NCI-H510A (cell line): ENCODE results near the gene LAMA5.

Source experiments
- DNase-seq: peaks from one replicate; lab custom pipeline; 2025; lab: John Stamatoyannopoulos, UW

LAMA5 gene

GRCh38 chr20:62403331-62403730 lies 36.2 kb upstream of the LAMA5 start:
- DNase-seq: no peak

GRCh38 chr20:62402456-62403150 lies 35.5 kb upstream of the LAMA5 start:
- no peak for DNase-seq

- no peak for DNase-seq
Observed at GRCh38 chr20:62401331-62401779, 34.2 kb upstream of the LAMA5 start.

GRCh38 chr20:62400541-62400940 lies 33.4 kb upstream of the LAMA5 start:
- no peak for DNase-seq

- DNase-seq: peak; percentile 69
Observed at GRCh38 chr20:62400021-62400420, 32.9 kb upstream of the LAMA5 start.

GRCh38 chr20:62398120-62398821 lies 31.2 kb upstream of the LAMA5 start:
- no peak for DNase-seq

GRCh38 chr20:62396367-62397239 lies 29.5 kb upstream of the LAMA5 start:
- DNase-seq: no peak

GRCh38 chr20:62395311-62396242 lies 28.5 kb upstream of the LAMA5 start:
- DNase-seq: no peak

GRCh38 chr20:62394248-62395245 lies 27.4 kb upstream of the LAMA5 start:
- DNase-seq: no peak

GRCh38 chr20:62393830-62394229 lies 26.7 kb upstream of the LAMA5 start:
- DNase-seq: no peak

- no peak for DNase-seq
Observed at GRCh38 chr20:62393335-62393665, 26.2 kb upstream of the LAMA5 start.

- no peak for DNase-seq
Observed at GRCh38 chr20:62392621-62393334, 25.7 kb upstream of the LAMA5 start.

- DNase-seq: no peak
Observed at GRCh38 chr20:62392077-62392418, 24.9 kb upstream of the LAMA5 start.

- DNase-seq: no peak
Observed at GRCh38 chr20:62391165-62392076, 24.3 kb upstream of the LAMA5 start.

GRCh38 chr20:62390317-62391164 lies 23.4 kb upstream of the LAMA5 start:
- no peak for DNase-seq

- no peak for DNase-seq
Observed at GRCh38 chr20:62389601-62390087, 22.5 kb upstream of the LAMA5 start.

- DNase-seq: no peak
Observed at GRCh38 chr20:62388839-62389600, 21.9 kb upstream of the LAMA5 start.
